GM18868 (cell line): Measurements from ENCODE around the gene TIAM1.

Experiments
- ATAC-seq: cut with Tn5 transposase; IDR thresholded peaks from one replicate; pipeline ENCODE4 v1.9.1; 2021; ENCODE audit warnings: mild to moderate bottlenecking, moderate library complexity; ENCODE audit not compliant: unreplicated experiment

Gene TIAM1

DNA sequence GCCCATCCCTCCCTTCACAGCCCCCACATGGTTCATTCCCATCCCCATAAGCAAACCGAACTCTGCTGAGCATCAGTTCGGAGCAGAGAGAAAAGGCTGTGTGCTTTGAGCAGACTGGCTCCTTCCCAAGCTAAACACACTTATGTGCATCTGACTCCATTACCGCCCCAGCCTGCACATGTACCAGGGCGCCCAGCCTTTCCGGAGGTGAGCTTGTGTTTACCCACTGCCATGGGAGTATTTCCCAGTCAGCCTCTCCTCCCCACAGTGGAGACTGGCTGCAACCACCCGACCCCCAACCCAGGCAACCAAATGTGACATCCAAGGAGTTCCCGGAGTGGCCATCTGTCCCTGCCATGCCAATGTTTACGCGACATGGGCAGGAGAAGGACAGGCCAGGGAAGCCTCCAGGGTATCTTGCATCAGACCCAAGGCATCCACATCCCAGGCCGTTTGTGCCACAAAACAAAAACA lies 9.4 kb downstream of the TIAM1 start:
- no peak for ATAC-seq

DNA sequence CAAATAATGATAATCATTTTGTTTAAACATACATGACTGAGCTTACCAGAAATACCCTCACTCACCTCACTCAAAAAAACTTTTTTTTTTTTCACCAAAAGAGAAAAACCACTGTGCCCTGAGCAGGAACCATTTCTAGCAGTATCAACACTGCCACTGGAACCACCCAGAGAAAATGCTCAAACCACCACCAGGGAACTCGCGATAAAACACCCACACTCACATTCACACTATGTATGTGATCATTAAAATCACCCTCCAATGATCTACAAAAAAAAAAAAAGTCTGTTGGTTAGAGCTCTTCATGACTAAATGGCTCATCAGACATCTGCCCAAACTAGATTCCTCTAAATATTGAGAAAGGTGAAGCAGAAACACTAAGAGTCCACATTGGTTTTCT lies 11.5 kb downstream of the TIAM1 start:
- ATAC-seq: no peak

DNA sequence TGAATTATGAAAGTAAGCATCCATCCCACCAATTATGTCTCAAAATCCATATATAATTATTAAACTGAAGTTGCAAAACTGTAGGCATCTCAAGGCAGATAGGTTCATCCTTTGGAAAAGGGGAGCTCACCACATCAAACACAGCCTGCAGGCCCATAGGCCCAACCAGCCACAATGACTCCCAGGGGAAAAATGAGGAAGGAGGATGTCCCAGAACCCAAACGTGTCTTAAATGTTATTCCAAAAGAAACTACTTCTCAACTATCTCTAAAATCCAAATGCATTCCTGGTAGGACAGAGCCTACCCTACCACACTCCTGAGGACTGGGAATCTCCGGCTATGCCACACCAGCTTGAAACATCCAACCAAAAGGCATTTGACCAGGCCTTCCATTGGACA lies 12.8 kb downstream of the TIAM1 start:
- no peak for ATAC-seq

GRCh38 chr21:31330144-31330483 lies 13.9 kb downstream of the TIAM1 start:
- ATAC-seq: no peak

GRCh38 chr21:31329456-31330143 lies 14.5 kb downstream of the TIAM1 start:
- ATAC-seq: no peak

DNA sequence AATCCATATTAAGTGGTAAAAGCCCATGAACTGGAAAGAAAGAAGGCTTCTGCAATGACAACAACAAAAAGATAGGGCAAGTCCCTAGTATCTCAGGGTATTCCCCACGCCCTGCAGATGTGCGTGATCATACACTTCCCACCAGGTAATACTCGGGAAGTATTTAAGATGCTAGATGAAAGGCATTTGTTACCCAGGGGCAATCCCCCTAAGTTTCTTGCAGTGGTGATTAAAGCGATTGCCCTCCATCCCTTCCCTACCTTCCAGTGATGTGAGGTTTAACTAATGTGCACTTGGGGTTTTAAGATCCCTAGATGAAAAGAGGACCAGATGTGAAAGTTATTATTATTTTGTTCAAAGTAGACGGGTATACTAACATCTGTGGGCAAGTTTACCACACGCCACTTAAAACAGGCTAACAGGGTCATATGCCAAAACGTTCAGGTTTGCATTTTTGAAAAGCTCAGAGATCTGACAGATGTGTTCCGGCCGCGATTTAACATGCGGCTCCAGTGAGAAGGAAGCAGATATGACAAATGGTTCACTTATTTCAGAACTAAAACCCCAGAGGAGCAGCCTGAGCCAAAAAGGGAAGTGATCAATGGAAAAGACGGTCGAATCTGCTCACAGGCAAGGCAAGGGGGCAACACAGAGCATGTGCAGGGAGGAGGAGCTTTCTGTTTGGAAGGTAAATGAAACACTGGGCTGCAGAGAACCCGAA lies 17.4 kb downstream of the TIAM1 start:
- peak; percentile 94 for ATAC-seq

DNA sequence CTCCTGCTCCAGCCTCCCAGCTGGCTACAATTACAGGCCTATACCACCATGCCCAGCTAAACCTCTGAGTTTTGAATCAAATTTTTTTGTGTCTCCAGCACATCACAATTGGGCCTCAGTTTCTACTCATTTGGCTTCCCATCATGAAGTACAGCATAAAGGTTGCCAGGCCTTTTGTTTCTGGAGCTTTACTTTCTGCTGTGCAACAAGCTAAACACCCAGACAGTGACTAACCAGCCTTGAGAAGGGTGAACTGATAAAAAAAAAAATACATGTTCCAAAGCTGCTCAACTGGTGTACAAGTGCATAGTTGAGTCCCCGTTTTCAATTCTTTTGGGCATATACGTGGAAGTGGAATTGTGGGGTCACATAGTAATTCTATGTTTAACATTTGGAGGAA lies 25.1 kb downstream of the TIAM1 start:
- ATAC-seq: no peak

DNA sequence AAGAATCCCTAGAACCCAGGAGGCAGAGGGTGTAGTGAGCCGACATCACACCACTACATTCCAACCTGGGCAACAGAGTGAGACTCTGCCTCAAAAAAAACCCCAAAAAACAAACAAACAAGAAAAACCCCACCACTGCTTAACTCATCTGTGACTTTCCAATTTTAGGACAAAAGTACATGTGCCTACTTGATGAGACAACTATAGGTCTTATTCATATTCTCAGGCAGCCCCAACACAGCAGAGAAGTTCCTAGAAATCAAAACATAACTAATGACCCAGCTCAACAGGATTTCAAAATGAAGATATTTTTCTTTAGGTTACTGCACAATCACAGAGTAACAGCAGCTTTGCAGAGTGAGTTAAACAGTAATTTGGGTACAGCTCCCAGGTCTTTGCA lies 26.4 kb downstream of the TIAM1 start:
- peak; percentile 81 for ATAC-seq

- ATAC-seq: no peak
Measured at GRCh38 chr21:31316488-31317169, 27.4 kb downstream of the TIAM1 start.

DNA sequence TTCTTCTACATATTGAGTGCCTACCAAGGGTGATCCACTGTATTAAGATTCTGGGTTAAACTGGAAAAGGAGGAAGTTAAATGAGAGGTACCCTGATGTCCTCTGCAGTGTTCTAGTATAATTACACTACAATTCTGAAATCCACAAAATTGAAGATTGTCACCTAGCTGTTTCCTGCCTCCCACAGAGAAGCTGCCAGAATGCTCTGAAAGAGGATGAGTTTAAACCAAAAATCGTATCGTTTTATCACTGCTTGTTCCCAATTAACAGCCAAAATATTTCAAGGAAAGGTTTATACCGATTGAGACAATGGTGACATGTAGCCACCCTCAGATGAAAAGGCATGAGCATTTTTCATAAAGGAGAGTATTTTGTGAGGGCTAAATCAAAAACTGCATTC lies 28.0 kb downstream of the TIAM1 start:
- no peak for ATAC-seq

GRCh38 chr21:31310750-31311149 lies 33.3 kb downstream of the TIAM1 start:
- no peak for ATAC-seq

DNA sequence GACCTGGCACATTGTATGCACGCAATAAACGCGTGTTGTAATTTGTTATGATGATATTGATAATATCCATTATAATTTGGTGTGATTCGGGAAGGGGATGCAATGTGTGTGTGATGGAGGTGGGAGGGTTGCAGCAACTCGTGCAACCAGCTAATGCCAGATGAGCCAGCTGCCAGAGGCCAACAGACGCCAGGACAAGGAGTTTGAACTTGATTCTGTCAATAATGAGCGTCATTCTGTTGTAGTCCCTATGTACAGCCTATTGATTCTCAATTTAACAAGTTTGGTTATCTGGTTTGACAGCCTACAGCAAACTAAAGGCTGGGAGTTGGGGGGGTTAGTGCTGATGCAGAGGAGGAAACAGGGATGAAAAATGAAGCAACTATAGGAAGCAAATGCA lies 35.5 kb downstream of the TIAM1 start:
- no peak for ATAC-seq

DNA sequence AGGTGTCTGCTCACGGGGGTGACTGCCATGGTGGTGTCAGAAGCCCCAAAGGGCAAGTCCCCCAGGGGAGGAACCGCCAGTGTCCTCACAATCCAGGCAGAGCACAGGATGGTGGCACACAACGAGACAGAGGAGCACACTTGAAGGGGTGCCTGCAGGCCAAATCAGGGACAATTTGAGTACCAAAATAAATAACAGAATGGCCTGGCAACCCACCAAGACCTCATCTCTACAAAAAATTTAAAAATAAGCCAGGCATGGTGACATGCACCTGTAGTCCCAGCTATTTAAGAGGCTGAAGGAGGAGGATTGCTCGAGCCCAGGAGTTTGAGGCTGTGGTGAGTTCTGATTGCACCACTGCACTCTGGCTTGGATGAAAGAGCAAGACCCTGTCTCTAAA lies 38.2 kb downstream of the TIAM1 start:
- no peak for ATAC-seq

DNA sequence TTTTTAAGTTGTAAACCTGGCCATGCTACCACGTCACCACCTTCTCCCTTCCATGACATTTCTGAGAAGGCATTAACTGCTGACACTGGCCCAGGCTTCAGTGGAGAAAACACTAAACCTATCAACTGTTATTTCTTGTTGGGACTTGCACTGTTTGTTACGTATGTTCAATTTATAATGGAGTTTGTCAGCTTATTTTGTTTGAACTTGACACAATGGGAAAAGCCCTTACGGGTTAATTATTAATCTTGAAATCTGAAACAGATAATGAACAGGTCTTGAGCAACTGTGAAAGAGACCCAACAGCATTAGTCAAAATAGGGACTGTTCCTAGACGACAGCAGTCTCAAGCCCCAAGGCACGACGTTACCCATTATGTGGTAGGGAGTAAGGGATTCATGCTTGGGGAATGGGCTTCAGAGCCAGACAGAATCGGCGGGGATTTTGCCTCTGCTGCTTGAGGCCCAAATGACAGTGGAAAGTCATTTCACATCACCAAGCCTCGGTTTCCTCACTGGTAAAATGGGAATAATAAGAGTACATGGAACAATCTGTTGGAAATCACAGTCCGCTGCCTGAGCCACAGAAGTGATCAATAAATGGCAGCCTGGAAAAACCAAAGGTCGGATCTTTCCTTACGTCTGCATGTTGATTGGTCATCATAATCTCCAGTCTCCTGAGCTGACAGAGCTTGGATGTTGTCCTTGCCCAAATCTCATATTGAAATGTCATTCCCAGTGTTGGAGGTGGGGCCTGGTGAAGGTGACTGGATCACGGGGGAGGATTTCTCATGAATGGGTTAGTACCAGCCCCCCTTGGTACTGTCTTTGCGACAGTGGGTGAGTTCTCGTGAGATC lies 44.5 kb downstream of the TIAM1 start:
- ATAC-seq: peak; percentile 41

DNA sequence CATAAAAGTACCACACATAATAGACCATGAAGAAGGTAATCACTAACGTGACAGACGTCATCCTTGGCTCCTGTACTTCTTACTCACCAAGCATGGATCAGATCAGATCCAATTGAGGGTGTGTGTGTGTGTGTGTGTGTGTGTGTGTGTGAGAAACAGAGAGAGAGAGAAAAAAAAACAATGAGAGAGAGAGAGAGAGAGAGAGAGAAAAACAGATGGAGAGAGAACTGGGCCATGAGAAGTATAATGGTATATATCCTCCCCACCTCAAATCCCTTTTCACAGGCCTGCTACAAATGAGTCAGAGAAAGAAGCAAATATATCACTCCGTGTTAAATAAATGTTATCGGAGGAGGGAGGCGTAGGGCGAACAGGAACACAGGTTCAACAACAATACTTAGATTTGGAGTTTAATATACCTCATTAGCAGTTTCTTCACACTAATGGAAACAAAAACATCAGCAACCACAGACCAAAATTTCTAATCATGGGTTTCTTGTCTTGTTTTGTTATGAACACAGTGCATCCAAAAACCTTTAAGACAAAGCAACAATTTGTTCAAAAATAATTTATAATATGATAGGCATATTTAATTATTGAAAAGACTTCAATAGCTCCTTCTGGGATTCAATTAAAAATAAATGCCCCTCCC lies 45.3 kb downstream of the TIAM1 start:
- peak; percentile 48 for ATAC-seq

DNA sequence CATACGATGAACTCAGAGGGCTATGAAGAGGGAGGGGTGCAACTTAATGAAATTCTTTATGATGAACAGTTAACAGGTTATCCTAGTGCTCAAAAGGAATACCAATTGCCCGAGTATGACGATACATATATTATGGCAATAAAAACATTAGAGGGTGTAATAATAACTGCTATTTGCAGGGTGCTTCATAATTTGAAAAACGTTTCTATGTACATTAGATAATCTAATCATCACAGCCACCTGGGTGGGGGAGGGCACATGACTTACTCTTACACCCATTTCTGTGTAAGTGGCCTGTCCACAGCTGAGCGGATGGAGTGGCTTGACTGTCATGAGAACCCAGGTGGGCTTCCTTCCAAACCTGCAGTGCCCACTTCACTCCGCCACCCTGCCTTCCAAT lies 46.3 kb downstream of the TIAM1 start:
- no peak for ATAC-seq

- ATAC-seq: no peak
Measured at GRCh38 chr21:31295676-31296075, 48.4 kb downstream of the TIAM1 start.

DNA sequence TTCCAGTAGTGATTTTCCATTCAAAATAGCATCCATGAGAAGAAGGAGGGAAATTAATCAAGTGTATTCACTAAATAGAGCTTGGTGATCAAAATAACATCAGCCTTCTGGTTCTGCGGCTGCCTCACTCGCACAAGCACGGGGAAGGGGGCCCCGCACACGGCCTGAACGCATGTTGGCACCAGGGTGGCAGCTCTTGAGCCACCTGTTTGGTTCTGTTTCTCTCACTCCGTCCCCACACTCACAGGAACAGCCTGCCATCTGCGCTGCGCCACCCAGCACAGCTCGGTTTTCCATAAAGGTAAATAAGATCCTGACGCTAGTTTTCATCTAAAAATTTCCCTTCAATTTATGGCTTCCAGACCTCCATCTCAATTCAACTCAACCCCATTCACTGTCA lies 49.4 kb downstream of the TIAM1 start:
- ATAC-seq: no peak

GRCh38 chr21:31293986-31294385 lies 50.1 kb downstream of the TIAM1 start:
- ATAC-seq: no peak

GRCh38 chr21:31290765-31291164 lies 53.3 kb downstream of the TIAM1 start:
- no peak for ATAC-seq

DNA sequence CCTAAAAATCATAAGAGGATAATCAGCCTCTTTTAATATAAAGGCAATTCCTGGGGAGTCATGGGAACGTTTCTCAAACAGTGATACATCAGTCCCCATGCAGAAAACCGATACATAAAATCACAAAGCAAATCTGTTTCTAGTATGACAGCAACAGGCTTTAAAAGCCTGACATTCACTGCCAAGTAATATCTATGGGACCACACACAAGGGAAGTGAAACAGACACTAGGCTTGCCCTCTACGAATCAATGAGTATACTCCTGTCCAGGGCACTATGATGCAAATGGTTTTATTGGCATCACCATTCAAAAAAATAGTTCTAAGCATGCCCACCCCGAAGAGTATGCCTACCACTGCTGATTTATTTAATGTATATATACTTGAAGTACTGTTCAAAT lies 54.4 kb downstream of the TIAM1 start:
- ATAC-seq: peak; percentile 99
